Transverse colon (tissue), 4 donors: ENCODE measurements around the gene NPEPL1. TPM values are rescaled to one million over a fixed set of nuclear protein-coding genes. Genes with fewer than 3 reads are reported as not detected.
A peak's percentile ranks its signal among the peaks of the same experiment; 100 is the strongest.

Experiments used
- DNase-seq: peaks from one replicate; pipeline ENCODE4 v3.0.0-alpha.2; 2019
- H3K27ac ChIP-seq, 4 donors: fragments of 200-600 bp; sonication (generic); 2 replicates each; pipeline ENCODE4 v1.5.1; 2016 to 2018; ENCODE audit warnings: inconsistent platforms in 4 of 4
- H3K27me3 ChIP-seq: fragments of 200-600 bp; sonication (generic); 2 replicates; pipeline ENCODE4 v1.5.1; 2017; ENCODE audit warnings: inconsistent platforms
- H3K36me3 ChIP-seq, 4 donors: fragments of 200-600 bp; sonication (generic); 2 replicates each; pipeline ENCODE4 v1.5.1; 2017 to 2019; ENCODE audit warnings: inconsistent platforms in 4 of 4
- H3K4me1 ChIP-seq, 4 donors: fragments of 200-600 bp; sonication (generic); 2 replicates each; pipeline ENCODE4 v1.5.1; 2017 to 2020; ENCODE audit warnings: inconsistent platforms in 4 of 4
- H3K4me3 ChIP-seq, 4 donors: fragments of 200-600 bp; sonication (generic); 1 replicate in 1 of 4; 2 replicates in 3 of 4; pipeline versions ENCODE4 v1.5.1 to v1.6.1; 2017 to 2019; ENCODE audit warnings: inconsistent platforms in 4 of 4
- H3K9me3 ChIP-seq, 2 donors: fragments of 200-600 bp; sonication (generic); 2 replicates each; pipeline ENCODE4 v1.5.1; 2017 to 2019; ENCODE audit warnings: inconsistent platforms in 2 of 2
- CTCF ChIP-seq, 5 experiments: fragments of 200-600 bp in 3 of 5; fragments of 450-650 bp in 2 of 5; sonication (generic) in 3 of 5; IDR thresholded peaks; 1 replicate in 2 of 5; 2 replicates in 3 of 5; pipeline ENCODE4 v1.5.1; 2016 to 2017; ENCODE audit warnings: antibody characterized with exemption in 5 of 5, inconsistent platforms in 3 of 5, mild to moderate bottlenecking in 2 of 5, moderate library complexity in 1 of 5
- EP300 ChIP-seq: sonication (generic); formaldehyde crosslinking; IDR thresholded peaks from one replicate; pipeline ENCODE4 v1.6.1; 2017; ENCODE audit warnings: antibody characterized with exemption, low read depth
- POLR2A ChIP-seq: fragments of 450-650 bp; IDR thresholded peaks from one replicate; pipeline ENCODE4 v1.6.1; 2016; ENCODE audit warnings: antibody characterized with exemption, mild to moderate bottlenecking, moderate library complexity
- POLR2AphosphoS5 ChIP-seq, 3 donors: sonication (generic); formaldehyde crosslinking; IDR thresholded peaks; one replicate each; pipeline ENCODE4 v1.6.1; 2016; ENCODE audit warnings: antibody characterized with exemption in 3 of 3
- WGBS, 2 donors: methylation state at CpG; one replicate each; pipeline ENCODE4 v1.1.5; 2018; ENCODE audit warnings: low coverage in 1 of 2; 5-methylcytosine and 5-hydroxymethylcytosine counted together
- in situ Hi-C, 4 donors: fragments of 200-750 bp; cut with MboI; loops; one replicate each; pipeline versions ENCODE4 v1.15.0 to v1.15.1; 2017; ENCODE audit warnings: low sequenced_read_pairs in 3 of 4, low pct_ligation_motif_present in 1 of 4, low pct_unique_long_range_greater_than_20kb in 1 of 4
- intact Hi-C: fragments of 100-400 bp; cut with DNase I; formaldehyde crosslinking; loops from one replicate; pipeline ENCODE4 v1.15.1; 2023; ENCODE audit warnings: low total_unique reads
- total RNA-seq, 4 donors: library from RNA; depleted of rRNA; stranded (reverse); fragments of >200 nt; gene quantifications; one replicate each; pipeline ENCODE4 v1.1.0, GENCODE V29; 2016

The NPEPL1 gene
- total RNA-seq, 4 donors from 2014 or later: 33.3 to 109 (median 66.9) TPM

DNA sequence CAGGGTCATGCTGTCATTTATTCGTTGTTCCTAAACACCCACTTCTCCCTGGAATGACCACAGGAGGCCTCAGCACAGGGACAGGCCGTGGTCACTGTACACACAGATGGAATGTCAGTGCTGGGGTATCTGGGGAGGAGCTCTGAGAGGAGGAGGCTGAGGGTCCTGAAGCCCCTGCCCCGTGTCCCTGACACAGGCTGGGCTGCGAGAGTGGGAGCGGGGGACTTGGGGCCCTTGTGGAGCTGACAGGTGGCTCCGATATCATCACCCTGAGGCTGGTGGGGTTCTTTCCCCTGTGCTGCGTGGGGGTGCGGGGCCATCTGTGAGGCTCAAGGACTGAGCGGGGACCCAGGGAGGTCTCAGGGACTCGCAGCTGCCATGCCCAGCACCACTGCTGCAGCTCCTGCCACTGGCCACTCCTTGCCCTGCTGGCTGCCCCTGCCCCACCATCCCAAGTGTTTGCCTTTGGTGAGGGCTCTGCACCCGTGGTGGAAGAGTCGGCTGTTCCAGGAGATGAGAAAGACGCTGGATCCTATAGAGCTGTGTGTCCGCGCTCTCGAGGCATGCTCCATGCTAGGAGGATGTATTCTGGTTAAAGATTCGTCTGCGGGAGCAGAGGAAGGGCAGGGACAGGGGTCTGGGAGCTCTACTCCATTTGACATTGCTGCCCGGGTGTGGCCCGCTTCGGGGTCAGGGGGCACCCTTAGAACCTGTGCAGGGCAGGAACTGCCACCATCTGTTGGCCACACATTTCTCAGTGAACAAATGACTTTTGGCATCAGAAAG is 18.9 kb downstream of the NPEPL1 start:
- 93 to 100% methylated on average over 2 to 21 of the region's 21 CpGs for WGBS, 2 donors
- no peaks in the 10 kb centered on the region for H3K27me3 ChIP-seq
- H3K4me3 ChIP-seq: no peak overlapping the region
- H3K4me1 ChIP-seq: no peaks in the 10 kb centered on the region
- no peaks in the 10 kb centered on the region for H3K9me3 ChIP-seq
- no peaks in the 10 kb centered on the region for H3K36me3 ChIP-seq
- no peak overlapping the region for H3K27ac ChIP-seq
- DNase-seq: peak; percentile 4
- no peak for TF ChIP-seq POLR2A
- TF ChIP-seq EP300: no peak
- no peak for TF ChIP-seq CTCF (IDR thresholded peaks at IDR 0.05)
- no peak for TF ChIP-seq POLR2AphosphoS5 (IDR thresholded peaks at IDR 0.05)
- intact Hi-C loops: no loop called here
- in situ Hi-C loops: no loop called here

DNA sequence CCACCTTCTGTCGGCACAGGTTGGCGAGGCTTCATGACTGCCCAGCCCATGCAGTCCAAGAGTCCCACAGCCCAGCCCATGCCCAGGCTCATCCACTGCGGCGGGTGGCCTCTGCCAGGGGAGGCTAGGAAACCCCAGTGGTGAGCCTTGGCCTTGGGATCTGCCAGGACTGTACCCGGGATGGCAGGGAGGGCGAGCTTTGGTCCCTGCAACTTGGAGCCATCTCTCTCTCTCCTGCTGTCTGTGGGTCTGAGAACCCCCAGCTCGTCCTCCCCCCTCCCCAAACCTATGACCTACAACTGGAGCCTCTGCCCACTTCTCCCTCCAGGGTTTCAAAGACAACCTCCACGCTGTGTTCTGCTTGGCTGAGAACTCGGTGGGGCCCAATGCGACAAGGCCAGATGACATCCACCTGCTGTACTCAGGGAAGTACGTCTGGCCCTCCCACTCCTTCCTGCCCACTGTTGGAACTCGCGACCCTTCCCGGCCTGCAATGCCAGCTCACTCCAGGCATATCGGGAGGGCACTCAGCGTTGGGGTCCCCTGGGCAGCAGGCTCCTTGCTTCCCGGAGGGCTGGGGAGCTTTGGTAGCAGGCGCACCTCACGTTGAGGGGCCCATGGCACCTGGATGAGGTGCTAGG is 19.7 kb downstream of the NPEPL1 start:
- peak; percentile 5 for DNase-seq
- TF ChIP-seq POLR2AphosphoS5 (IDR thresholded peaks at IDR 0.05) (no peak), POLR2A (no peak), EP300 (no peak), CTCF (IDR thresholded peaks at IDR 0.05) (no peak)
- in situ Hi-C loops: no loop called here
- intact Hi-C loops: no loop called here
- Histone ChIP-seq H3K4me1 (no peaks in the 10 kb centered on the region), H3K36me3 (no peaks in the 10 kb centered on the region), H3K27ac (no peak overlapping the region), H3K27me3 (no peaks in the 10 kb centered on the region), H3K4me3 (no peak overlapping the region), H3K9me3 (no peaks in the 10 kb centered on the region)
- WGBS, 2 donors: 81 to 90% methylated on average over 4 to 19 of the region's 19 CpGs

- Histone ChIP-seq H3K9me3 (no peaks in the 10 kb centered on the region), H3K36me3 (no peaks in the 10 kb centered on the region), H3K4me1 (no peaks in the 10 kb centered on the region), H3K27ac (no peak overlapping the region), H3K27me3 (no peaks in the 10 kb centered on the region), H3K4me3 (no peak overlapping the region)
- intact Hi-C loops (no loop called here), in situ Hi-C loops (no loop called here)
- TF ChIP-seq POLR2A: no peak
- TF ChIP-seq EP300: no peak
- no peak for TF ChIP-seq POLR2AphosphoS5 (IDR thresholded peaks at IDR 0.05)
- no peak for TF ChIP-seq CTCF (IDR thresholded peaks at IDR 0.05)
- peak; percentile 5 for DNase-seq
- WGBS, 2 donors: 97% methylated on average over 23 of the region's 24 CpGs; no CpG with 5 or more reads in 1 of the 2 donors
These were observed 20.5 kb downstream of the NPEPL1 start for GRCh38 chr20:58712806-58713731.
